HEK293 (cell line): ENCODE data around the gene PHF12.
A peak's percentile ranks its signal among the peaks of the same experiment; 100 is the strongest.
"Not testable (repeated sequence)": the region's sequence is repeated elsewhere in the genome, so short reads cannot be mapped to it uniquely, and the experiment has no call there.

Source experiments
- CTCF ChIA-PET: fragments of 350-600 bp; formaldehyde crosslinking; extraction: SDS; loops from one replicate; lab custom pipeline; 2021; ENCODE audit warnings: antibody characterized with exemption; lab: Yijun Ruan, JAX
- POLR2A ChIA-PET: fragments of 300-600 bp; formaldehyde crosslinking; extraction: SDS; loops from one replicate; lab custom pipeline; 2020; ENCODE audit warnings: antibody characterized with exemption, inconsistent platforms; lab: Yijun Ruan, JAX
- H3K27ac ChIP-seq: fragments of 200-500 bp; sonication (Bioruptor generic); 2 replicates; pipeline ENCODE4 v1.5.1; 2014; ENCODE audit warnings: low read depth, low read length, control low read depth, inconsistent platforms; ENCODE audit errors: extremely low read depth
- H3K36me3 ChIP-seq, 2 experiments: fragments of 200-500 bp in 1 of 2; sonication (Bioruptor generic) in 1 of 2; 1 replicate in 1 of 2; 2 replicates in 1 of 2; pipeline ENCODE4 v1.5.1; 2014 to 2017; ENCODE audit warnings: inconsistent platforms in 2 of 2, low read length in 2 of 2; ENCODE audit not compliant: control insufficient read depth in 2 of 2, insufficient read depth in 1 of 2
- H3K4me1 ChIP-seq: fragments of 200-500 bp; sonication (Bioruptor generic); 2 replicates; pipeline ENCODE4 v1.5.1; 2014; ENCODE audit warnings: mild to moderate bottlenecking, low read length, inconsistent platforms; ENCODE audit not compliant: control insufficient read depth, insufficient read depth
- H3K4me3 ChIP-seq: 2 replicates; pipeline ENCODE4 v1.5.1; 2011; ENCODE audit warnings: low read depth, mild to moderate bottlenecking, control low read depth, low read length, moderate library complexity
- H3K9me3 ChIP-seq: fragments of 200-500 bp; sonication (Bioruptor generic); 2 replicates; pipeline ENCODE4 v1.5.1; 2014; ENCODE audit warnings: low read depth, low read length, inconsistent platforms; ENCODE audit not compliant: control insufficient read depth, insufficient read depth
- HOXD13 ChIP-seq: sonication (generic); formaldehyde crosslinking; IDR thresholded peaks from 2 replicates; pipeline ENCODE4 v1.8.0; 2022; ENCODE audit warnings: missing genetic modification reagents, borderline replicate concordance
- OVOL3 ChIP-seq: fragments of 450-650 bp; formaldehyde crosslinking; IDR thresholded peaks from 2 replicates; pipeline ENCODE4 v1.5.1; 2016; ENCODE audit warnings: missing biosample characterization, missing genetic modification characterization
- SP3 ChIP-seq: fragments of 450-650 bp; formaldehyde crosslinking; IDR thresholded peaks from 2 replicates; pipeline ENCODE4 v1.5.1; 2016; ENCODE audit warnings: missing biosample characterization, missing genetic modification characterization
- ZBTB7A ChIP-seq: fragments of 450-650 bp; formaldehyde crosslinking; IDR thresholded peaks from 2 replicates; pipeline ENCODE4 v1.5.1; 2016; ENCODE audit warnings: low read depth, missing biosample characterization, missing genetic modification characterization
- ZNF19 ChIP-seq: fragments of 450-650 bp; formaldehyde crosslinking; IDR thresholded peaks from 2 replicates; pipeline ENCODE4; 2016; ENCODE audit warnings: missing biosample characterization, missing genetic modification characterization, low read depth
- ZNF248 ChIP-seq: fragments of 450-650 bp; formaldehyde crosslinking; IDR thresholded peaks from 2 replicates; pipeline ENCODE4 v1.5.1; 2017; ENCODE audit warnings: missing biosample characterization, missing genetic modification characterization
- ZNF394 ChIP-seq: fragments of 450-650 bp; formaldehyde crosslinking; IDR thresholded peaks from 2 replicates; pipeline ENCODE4 v1.5.1; 2016; ENCODE audit warnings: missing biosample characterization, missing genetic modification characterization, mild to moderate bottlenecking, moderate library complexity, borderline replicate concordance
- ZNF561 ChIP-seq: fragments of 450-650 bp; IDR thresholded peaks from 2 replicates; pipeline ENCODE4 v1.5.1; 2018; ENCODE audit warnings: missing biosample characterization, missing genetic modification characterization, borderline replicate concordance
- ZNF585B ChIP-seq: fragments of 450-650 bp; formaldehyde crosslinking; IDR thresholded peaks from 2 replicates; pipeline ENCODE4 v1.5.1; 2016; ENCODE audit warnings: missing biosample characterization, missing genetic modification characterization
- ZNF747 ChIP-seq: fragments of 450-650 bp; formaldehyde crosslinking; IDR thresholded peaks from 2 replicates; pipeline ENCODE4 v1.5.1; 2016; ENCODE audit warnings: missing biosample characterization, missing genetic modification characterization
- ZNF785 ChIP-seq: fragments of 450-650 bp; formaldehyde crosslinking; IDR thresholded peaks from 2 replicates; pipeline ENCODE4 v1.5.1; 2016; ENCODE audit warnings: missing biosample characterization, missing genetic modification characterization
- TF ChIP-seq, protein P1 (sequence below): fragments of 450-650 bp; formaldehyde crosslinking; IDR thresholded peaks from 2 replicates; pipeline ENCODE4 v1.5.1; 2017; ENCODE audit warnings: missing biosample characterization, mild to moderate bottlenecking, missing genetic modification characterization, moderate library complexity
- TF ChIP-seq, protein P2 (sequence below): fragments of 450-650 bp; formaldehyde crosslinking; IDR thresholded peaks from 2 replicates; pipeline ENCODE4 v1.5.1; 2017; ENCODE audit warnings: missing biosample characterization, missing genetic modification characterization
- TF ChIP-seq, protein P3 (sequence below): fragments of 450-650 bp; formaldehyde crosslinking; IDR thresholded peaks from 2 replicates; pipeline ENCODE4 v1.5.1; 2016; ENCODE audit warnings: missing biosample characterization, missing genetic modification characterization, borderline replicate concordance

PHF12 gene

DNA sequence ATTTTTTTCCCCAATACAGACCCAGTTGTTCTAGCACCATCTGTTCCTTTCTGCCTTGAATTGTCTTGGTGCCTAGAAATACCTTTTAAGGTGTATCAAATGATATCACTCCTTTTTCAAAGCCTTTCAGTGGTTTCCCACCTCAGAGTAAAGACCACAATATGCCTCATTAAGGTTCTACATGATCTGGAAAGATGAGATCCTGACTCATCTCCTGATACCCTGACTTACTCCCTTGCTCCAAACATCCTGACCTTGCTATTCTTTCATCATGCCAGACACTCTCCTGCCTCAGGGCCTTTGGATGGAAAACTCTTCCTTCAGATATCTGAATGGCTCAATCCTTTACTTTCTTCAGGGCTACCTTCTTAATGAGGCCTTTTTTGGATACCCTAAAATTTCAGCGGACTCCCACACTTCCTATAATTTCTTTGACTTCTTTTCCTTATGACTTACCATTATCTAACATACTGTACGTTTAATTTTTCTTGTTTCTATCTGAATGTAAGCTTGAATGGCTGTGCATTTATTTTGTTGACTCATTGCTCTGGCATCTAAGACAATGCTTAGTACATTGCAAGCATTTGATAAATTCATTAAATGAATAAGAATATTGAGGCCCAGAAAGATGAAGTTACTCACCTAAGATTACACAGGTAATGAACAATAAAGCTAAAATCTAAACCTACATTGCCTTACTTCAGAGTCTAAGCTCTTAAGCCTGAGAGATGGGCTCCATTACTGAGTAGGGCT lies 73.0 kb downstream of the PHF12 start:
- ChIA-PET CTCF (interaction anchor here (0.5 to 5.3 kb wide), 19 partner anchors 8 to 162 kb away, joined by 3 to 64 read pairs (median 5); partner anchors contain the start of genes DHRS13 and TLCD1), POLR2A (interaction anchor here (0.6 to 1.5 kb wide), 3 partner anchors 19 to 159 kb away, joined by 4 to 7 read pairs (median 5); partner anchors contain the start of genes FLOT2 and RPL23A)
- no peak overlapping the region for H3K27ac ChIP-seq
- no peaks in the 10 kb centered on the region for H3K4me1 ChIP-seq
- no peak overlapping the region for H3K4me3 ChIP-seq
- H3K36me3 ChIP-seq = peaks cover 8 to 54% of the 10 kb centered on the region in 2 experiments; a peak in 2 of 3 replicates
- TF ChIP-seq ZNF561 (tag by site-specific recombination) (no peak), ZNF747 (tag by site-specific recombination) (no peak), ZBTB7A (tag by site-specific recombination) (no peak)
- no peaks in the 10 kb centered on the region for H3K9me3 ChIP-seq

DNA sequence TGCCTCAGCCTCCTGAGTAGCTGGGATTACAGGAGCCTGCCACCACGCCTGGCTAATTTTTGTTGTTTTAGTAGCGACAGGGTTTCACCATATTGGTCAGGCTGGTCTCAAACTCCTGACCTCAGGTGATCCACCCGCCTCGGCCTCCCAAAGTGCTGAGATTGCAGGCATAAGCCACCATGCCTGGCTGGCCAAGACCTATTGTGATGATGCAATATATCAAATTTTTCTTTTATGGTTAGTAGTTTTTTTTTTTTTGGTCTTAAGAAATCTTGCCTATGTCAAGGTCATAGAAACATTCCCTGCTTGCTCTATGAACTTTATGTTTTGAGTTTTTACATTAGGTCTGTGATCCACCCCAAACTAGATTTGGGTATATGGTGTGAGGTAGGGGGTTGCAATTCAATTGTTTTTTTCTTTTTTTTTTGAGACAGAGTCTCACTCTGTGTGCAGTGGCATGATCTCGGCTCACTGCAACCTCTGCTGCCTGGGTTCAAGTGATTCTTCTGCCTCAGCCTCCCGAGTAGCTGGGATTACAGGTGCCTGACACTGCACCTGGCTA lies 74.1 kb downstream of the PHF12 start:
- POLR2A ChIA-PET = interaction anchor here (0.6 kb wide), 1 partner anchor 131 kb away, joined by 7 read pairs; no protein-coding TSS in a partner anchor
- peaks cover 8 to 43% of the 10 kb centered on the region in 2 experiments; a peak in 2 of 3 replicates for H3K36me3 ChIP-seq
- H3K27ac ChIP-seq, H3K4me3 ChIP-seq, H3K9me3 ChIP-seq, H3K4me1 ChIP-seq: not testable (repeated sequence)
- CTCF ChIA-PET = interaction anchor here (1.4 to 5.3 kb wide), 3 partner anchors 28 to 150 kb away, joined by 7 to 64 read pairs (median 11); no protein-coding TSS in a partner anchor

DNA sequence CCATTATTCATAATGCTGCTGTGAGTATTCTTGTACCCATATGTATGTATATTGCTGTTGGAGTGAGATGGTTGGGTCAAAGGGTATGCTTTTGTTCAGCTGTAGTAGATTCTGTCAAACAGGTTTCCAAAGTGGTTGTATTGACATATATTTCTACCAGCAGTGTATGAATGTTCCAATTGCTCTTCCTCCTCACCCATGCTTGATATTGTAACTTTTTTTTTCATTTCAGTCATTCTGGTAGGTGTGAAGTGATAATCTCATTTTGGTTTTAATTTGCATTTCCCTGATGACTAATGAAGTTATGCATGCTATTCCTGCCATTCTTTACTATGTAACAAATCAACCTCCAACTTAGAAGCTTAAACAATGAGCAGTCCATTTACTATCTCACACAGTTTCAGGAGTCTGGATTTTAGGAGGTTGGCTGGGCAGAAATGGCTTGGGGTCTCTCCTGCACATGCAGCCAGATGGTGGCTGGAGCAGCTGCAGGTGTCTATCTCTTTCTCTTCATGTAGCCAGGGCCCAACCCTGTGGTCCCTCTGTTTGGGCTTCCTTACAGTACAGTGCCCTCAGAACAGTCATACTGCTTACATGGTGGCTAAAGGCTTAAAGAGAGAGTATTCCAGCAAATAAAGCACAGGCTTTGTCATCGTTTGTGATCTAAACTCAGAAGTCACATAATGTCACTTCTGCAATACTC lies 75.3 kb downstream of the PHF12 start:
- no peak overlapping the region for H3K27ac ChIP-seq
- TF ChIP-seq, protein P1, sequence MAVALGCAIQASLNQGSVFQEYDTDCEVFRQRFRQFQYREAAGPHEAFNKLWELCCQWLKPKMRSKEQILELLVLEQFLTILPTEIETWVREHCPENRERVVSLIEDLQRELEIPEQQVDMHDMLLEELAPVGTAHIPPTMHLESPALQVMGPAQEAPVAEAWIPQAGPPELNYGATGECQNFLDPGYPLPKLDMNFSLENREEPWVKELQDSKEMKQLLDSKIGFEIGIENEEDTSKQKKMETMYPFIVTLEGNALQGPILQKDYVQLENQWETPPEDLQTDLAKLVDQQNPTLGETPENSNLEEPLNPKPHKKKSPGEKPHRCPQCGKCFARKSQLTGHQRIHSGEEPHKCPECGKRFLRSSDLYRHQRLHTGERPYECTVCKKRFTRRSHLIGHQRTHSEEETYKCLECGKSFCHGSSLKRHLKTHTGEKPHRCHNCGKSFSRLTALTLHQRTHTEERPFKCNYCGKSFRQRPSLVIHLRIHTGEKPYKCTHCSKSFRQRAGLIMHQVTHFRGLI (tag by site-specific recombination) = peak; percentile 74; the same call in 1 of the 2 replicates
- TF ChIP-seq ZNF585B (tag by site-specific recombination) = no peak
- no peak for TF ChIP-seq ZNF394 (tag by site-specific recombination)
- no peak for TF ChIP-seq OVOL3 (tag by site-specific recombination)
- no peak for TF ChIP-seq ZNF785 (tag by site-specific recombination)
- no peak for TF ChIP-seq ZNF248 (tag by site-specific recombination)
- TF ChIP-seq, protein P2, sequence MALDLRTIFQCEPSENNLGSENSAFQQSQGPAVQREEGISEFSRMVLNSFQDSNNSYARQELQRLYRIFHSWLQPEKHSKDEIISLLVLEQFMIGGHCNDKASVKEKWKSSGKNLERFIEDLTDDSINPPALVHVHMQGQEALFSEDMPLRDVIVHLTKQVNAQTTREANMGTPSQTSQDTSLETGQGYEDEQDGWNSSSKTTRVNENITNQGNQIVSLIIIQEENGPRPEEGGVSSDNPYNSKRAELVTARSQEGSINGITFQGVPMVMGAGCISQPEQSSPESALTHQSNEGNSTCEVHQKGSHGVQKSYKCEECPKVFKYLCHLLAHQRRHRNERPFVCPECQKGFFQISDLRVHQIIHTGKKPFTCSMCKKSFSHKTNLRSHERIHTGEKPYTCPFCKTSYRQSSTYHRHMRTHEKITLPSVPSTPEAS (tag by site-specific recombination) = no peak
- POLR2A ChIA-PET = no interaction called here
- CTCF ChIA-PET = interaction anchor here (0.5 to 5.3 kb wide), 5 partner anchors 20 to 149 kb away, joined by 3 to 64 read pairs (median 5); no protein-coding TSS in a partner anchor
- H3K9me3 ChIP-seq = no peaks in the 10 kb centered on the region
- no peaks in the 10 kb centered on the region for H3K4me1 ChIP-seq
- no peak overlapping the region for H3K4me3 ChIP-seq
- H3K36me3 ChIP-seq = peaks cover 5 to 31% of the 10 kb centered on the region in 2 experiments; a peak in 2 of 3 replicates

DNA sequence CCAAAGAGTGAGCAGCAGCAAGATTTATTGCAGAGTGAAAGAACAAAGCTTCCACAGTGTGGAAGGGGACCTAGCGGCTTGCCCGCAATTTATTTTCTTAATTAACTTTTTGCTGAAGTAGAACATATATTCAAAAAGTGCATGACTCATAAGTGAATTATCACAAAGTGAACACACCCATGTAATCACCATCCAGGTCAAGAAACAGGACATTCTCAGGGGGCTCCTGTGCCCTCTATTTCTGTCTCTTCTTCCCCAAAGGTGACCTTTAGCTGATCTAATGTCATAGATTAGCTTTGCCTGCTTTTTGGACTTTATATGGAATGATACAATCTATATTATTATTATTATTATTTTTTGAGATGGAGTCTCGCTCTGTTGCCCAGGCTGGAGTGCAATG lies 76.6 kb downstream of the PHF12 start:
- no peak overlapping the region for H3K27ac ChIP-seq
- ChIA-PET CTCF (interaction anchor here (1.6 kb wide), 1 partner anchor 111 kb away, joined by 7 read pairs; no protein-coding TSS in a partner anchor), POLR2A (no interaction called here)
- H3K4me3 ChIP-seq = no peak overlapping the region
- H3K9me3 ChIP-seq = no peaks in the 10 kb centered on the region
- no peaks in the 10 kb centered on the region for H3K4me1 ChIP-seq
- peaks cover 0 to 18% of the 10 kb centered on the region in 2 experiments; a peak in 2 of 3 replicates for H3K36me3 ChIP-seq
- TF ChIP-seq, protein P3, sequence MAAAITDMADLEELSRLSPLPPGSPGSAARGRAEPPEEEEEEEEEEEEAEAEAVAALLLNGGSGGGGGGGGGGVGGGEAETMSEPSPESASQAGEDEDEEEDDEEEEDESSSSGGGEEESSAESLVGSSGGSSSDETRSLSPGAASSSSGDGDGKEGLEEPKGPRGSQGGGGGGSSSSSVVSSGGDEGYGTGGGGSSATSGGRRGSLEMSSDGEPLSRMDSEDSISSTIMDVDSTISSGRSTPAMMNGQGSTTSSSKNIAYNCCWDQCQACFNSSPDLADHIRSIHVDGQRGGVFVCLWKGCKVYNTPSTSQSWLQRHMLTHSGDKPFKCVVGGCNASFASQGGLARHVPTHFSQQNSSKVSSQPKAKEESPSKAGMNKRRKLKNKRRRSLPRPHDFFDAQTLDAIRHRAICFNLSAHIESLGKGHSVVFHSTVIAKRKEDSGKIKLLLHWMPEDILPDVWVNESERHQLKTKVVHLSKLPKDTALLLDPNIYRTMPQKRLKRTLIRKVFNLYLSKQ (tag by site-specific recombination) = no peak
- TF ChIP-seq SP3 (no peak), ZNF19 (tag by site-specific recombination) (no peak), HOXD13 (no peak)
